ENCODE results near the gene NOS1AP.

GRCh38 chr1:162223488-162223887 is 154.0 kb downstream of the NOS1AP start:
- no peak for TF ChIP-seq EZH2 (optimal IDR thresholded peaks at IDR 0.05; ENCODE audit: low read depth, low read length)
- TF ChIP-seq, protein P1, sequence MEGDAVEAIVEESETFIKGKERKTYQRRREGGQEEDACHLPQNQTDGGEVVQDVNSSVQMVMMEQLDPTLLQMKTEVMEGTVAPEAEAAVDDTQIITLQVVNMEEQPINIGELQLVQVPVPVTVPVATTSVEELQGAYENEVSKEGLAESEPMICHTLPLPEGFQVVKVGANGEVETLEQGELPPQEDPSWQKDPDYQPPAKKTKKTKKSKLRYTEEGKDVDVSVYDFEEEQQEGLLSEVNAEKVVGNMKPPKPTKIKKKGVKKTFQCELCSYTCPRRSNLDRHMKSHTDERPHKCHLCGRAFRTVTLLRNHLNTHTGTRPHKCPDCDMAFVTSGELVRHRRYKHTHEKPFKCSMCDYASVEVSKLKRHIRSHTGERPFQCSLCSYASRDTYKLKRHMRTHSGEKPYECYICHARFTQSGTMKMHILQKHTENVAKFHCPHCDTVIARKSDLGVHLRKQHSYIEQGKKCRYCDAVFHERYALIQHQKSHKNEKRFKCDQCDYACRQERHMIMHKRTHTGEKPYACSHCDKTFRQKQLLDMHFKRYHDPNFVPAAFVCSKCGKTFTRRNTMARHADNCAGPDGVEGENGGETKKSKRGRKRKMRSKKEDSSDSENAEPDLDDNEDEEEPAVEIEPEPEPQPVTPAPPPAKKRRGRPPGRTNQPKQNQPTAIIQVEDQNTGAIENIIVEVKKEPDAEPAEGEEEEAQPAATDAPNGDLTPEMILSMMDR (IDR thresholded peaks at IDR 0.05; ENCODE audit: low read length), result no peak
